ENCODE measurements around the gene MAT1A.
A peak's percentile ranks its signal among the peaks of the same experiment; 100 is the strongest.
"Not testable (repeated sequence)": the region's sequence is repeated elsewhere in the genome, so short reads cannot be mapped to it uniquely, and the experiment has no call there.

MAT1A gene

GRCh38 chr10:80289451-80290287 lies at the start of gene MAT1A:
Gene MAT1A, minus strand, starts transcription at chr10:80289658. Its CDS starts 235 bp downstream, at chr10:80289423.
- no peak for DNase-seq

- no peak for DNase-seq
Observed at GRCh38 chr10:80333983-80334382, 44.5 kb upstream of the MAT1A start.

DNA sequence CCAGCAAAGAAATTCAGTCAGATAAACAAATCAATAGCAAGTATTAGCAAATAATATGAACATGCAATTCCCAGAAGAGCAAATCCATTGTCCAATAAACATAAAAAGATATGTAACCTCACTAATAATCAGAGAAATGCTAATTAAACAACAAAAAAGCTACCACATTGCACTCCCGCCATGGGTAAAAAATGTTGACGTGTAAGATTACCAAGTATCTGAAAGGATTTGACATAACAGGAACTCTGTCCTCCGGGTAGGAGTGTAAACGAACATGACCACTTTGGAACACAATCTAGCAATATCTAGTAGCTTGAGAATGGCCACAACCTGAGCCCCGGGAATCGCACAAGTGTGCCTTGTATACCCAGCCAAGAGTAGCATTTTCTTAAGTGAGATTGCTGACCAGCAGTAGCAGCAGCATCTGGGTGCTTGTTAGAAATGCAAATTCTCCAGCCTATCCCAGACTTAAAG lies 35.5 kb upstream of the MAT1A start:
- no peak for DNase-seq

- DNase-seq, result peak; percentile 6
Observed at GRCh38 chr10:80324086-80324485, 34.6 kb upstream of the MAT1A start.

GRCh38 chr10:80323311-80323710 lies 33.9 kb upstream of the MAT1A start:
- DNase-seq, result no peak

GRCh38 chr10:80322711-80323110 lies 33.3 kb upstream of the MAT1A start:
- no peak for DNase-seq

DNA sequence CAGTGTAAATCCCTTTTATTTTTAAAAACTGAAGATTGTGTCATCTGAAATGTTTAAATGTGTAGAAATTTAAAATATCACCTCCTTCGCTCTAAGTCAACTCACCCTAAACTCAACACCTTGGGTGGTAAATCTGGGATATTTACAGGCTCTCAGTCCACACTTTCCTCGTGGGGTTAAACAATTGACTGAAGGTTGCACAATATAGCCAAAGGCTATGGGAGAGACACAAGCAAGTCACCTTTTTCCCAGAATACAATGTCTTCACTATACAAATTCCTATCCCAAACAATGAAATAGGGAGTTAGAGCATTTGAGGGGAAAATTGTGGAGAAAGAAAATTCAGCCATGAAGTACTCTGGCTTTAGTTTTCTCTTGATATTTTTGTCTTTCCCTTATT lies 32.7 kb upstream of the MAT1A start:
- no peak for DNase-seq

DNA sequence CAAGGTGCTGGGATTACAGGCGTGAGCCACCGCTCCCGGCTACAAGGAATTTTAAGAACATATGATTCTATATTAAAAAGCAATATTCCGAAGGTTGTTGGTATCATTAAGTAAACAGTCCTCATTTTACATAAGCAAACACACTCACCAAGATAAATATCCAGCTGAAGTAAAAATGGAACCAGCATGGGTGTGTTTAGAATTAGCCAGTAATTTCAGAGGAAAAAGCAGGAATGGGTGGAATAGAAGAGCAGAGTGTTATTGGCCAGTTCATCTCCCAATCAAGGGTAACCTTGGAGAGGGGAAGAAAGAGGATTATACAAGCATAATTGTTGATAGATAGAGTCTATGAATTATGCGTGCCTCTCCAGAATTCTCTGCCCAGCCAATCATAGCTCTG lies 31.7 kb upstream of the MAT1A start:
- no peak for DNase-seq

DNA sequence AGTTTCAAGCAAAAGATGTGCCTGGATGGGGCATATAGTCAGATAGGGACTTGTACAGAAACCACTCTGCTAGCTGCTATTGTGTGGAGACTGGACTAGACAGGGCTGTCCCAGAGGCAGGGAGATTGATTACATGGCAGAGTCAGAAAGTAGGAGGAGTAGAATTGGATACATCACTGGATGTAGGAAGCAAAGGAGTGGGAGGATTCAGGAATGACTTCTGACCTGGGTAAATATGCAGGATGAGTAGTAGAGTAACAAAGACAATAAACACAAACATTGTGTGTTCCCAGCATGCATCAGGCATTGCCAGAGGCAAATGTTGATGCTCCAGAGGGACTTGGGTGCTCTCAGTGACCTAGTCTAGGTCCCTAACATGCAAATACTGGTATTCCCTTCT lies 30.9 kb upstream of the MAT1A start:
- no peak for DNase-seq

- DNase-seq, result no peak
Observed at GRCh38 chr10:80319725-80320290, 30.4 kb upstream of the MAT1A start.

DNA sequence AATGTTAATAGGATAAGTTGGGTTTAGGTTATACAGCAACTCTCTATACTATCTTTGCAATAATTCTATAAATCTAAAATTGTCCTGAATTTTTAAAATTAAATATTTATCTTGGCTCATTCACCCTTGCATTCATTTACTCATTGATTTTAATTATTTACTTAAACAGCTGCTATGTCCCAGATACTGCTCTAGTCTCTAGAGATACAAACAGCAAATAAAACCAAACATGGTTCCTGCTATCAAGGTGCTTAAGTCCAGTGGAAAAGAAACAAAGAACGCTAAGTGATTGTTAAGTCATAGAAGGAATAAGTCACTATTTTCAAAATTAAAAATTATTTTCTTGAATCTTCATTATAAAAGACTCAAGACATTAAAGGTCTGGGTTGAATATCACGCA lies 29.9 kb upstream of the MAT1A start:
- no peak for DNase-seq

- no peak for DNase-seq
Observed at GRCh38 chr10:80318742-80319141, 29.3 kb upstream of the MAT1A start.

GRCh38 chr10:80315391-80315790 lies 25.9 kb upstream of the MAT1A start:
- DNase-seq, result no peak

- DNase-seq, result no peak
Observed at GRCh38 chr10:80313523-80313922, 24.1 kb upstream of the MAT1A start.

- DNase-seq, result not testable (repeated sequence)
Observed at GRCh38 chr10:80305989-80306388, 16.5 kb upstream of the MAT1A start.

DNA sequence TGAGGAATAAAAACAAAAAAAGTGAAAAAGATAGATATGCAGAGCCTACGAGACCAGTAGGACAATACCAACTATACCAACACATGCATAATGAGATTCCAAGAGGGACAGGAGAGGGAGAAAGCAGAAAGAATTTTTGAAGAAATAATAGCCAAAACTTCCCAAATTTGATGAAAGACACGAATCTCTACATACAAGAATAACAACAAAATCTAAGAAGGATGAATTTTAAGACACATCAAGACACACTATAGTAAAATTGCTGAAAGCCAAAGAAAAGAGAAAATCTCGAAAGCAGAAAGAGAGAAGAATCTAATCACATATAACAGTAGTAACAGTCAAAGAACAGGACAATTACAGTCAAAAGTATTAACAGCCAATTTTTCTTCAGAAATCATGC lies 7.5 kb upstream of the MAT1A start:
- no peak for DNase-seq

DNA sequence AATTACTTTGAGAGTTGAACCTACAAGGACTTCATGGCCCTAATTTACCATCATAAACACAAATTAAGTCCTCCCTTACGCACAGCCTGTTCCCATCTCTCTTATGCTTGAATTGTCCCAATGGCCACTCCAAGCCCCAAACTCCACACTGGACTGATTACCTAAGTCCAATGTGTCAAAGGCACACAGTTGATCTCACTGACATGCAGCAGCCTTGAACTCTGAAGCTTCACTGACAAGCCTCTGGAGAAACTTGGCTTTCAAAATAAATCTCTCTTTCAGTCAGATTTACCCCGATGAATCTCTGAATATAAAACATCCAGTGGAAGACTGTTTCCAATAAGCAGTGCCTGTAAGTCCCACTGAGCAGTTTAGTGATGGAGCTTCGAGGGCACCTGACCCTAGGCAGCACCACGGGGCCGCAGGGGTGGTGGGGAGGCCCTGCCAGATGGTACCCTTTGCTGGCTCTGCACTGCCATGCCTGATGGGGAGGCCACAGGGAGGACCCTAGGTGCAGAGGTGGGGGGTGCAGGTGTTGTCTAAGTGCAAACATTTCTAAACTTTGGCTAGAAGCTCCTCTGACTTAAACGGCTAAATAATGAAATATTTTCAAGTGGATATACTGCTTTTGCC lies 3.3 kb upstream of the MAT1A start:
- DNase-seq, result no peak

- no peak for DNase-seq
Observed at GRCh38 chr10:80290474-80291220, 1.2 kb upstream of the MAT1A start.

DNA sequence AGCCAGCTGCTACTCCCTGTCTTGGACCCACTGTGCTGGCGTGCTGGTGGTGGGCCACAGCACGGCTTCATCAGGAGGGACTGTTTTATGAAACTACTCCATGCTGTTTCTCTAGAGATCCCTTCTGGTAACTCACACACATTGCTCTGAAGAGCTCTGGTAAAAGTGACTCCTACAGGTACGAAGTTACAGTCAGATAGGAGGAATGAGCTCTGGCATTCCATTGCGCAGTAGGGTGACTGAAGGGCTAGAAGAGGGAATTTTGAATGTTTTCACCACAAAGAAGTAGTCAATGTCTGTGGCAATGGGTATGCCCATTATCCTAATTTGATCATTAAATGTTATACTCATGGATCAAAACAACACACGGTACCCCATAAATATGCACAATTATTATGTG lies 609 bp downstream of the MAT1A start:
- DNase-seq, result no peak

GRCh38 chr10:80284522-80284921 lies 4.9 kb downstream of the MAT1A start:
- DNase-seq, result no peak

DNA sequence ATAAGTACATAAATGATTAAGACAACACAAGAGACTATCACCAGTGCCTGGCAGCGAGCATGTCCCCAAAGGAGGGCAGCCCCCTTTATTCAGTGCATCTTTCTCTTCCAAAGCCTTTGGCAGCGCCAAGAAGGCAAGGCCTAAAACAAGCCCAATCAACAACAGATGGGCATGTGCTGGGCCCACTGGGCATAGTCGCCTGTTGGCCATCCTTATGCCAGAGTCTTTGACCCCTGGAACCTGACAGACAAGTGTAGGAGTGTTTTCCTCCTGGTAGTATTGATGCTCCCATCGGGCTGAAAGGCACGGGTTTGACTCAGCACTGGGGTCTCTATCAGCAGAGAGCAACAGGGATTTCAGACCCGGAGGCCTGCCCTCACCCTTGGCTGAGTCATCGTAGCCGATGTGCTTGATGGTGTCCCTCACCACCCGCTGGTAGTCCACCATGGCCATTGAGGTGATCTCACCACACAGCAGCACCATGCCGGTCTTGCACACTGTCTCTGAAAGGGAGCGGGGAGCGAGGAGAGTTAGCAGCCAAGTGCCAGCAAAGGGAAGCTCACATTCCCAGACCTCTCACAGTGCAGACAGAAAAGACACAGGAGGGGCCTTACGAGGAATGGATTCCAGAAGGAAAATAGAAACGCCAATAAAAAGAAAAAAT lies 5.8 kb downstream of the MAT1A start:
- DNase-seq, result no peak

DNA sequence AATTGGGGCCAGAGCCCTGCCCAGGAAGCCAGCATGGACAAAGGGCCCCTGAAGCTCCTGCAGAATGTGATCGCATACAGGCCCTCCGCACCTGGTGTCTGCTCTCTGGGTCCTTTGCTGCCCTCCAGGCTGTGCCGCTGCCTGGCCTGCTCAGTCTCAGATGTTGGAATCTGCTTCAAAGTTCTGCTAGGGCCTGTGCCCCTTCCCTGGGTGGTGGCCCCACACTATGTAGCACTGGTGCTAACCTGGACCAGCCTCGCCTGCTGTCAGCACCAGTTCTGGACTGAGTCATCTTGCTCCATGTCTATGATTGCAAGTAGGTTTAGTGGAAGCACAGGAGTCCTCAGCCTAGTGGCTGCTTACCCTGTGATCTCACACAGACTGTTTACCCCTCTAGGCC lies 6.3 kb downstream of the MAT1A start:
- no peak for DNase-seq
